ENCODE data around the gene BEX4. TPM values are rescaled to one million over a fixed set of nuclear protein-coding genes. Genes with fewer than 3 reads are reported as not detected.
A peak's percentile ranks its signal among the peaks of the same experiment; 100 is the strongest.
"Not testable (repeated sequence)": the region's sequence is repeated elsewhere in the genome, so short reads cannot be mapped to it uniquely, and the experiment has no call there.

The BEX4 gene, protein sequence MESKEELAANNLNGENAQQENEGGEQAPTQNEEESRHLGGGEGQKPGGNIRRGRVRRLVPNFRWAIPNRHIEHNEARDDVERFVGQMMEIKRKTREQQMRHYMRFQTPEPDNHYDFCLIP
- total RNA-seq = 100 to 1,000 TPM in 5 of 8 experiments, 10 to 100 TPM in 1, 1 to 10 TPM in 1, under 1 TPM in 1; 0.56 to 199 (median 110) TPM

DNA sequence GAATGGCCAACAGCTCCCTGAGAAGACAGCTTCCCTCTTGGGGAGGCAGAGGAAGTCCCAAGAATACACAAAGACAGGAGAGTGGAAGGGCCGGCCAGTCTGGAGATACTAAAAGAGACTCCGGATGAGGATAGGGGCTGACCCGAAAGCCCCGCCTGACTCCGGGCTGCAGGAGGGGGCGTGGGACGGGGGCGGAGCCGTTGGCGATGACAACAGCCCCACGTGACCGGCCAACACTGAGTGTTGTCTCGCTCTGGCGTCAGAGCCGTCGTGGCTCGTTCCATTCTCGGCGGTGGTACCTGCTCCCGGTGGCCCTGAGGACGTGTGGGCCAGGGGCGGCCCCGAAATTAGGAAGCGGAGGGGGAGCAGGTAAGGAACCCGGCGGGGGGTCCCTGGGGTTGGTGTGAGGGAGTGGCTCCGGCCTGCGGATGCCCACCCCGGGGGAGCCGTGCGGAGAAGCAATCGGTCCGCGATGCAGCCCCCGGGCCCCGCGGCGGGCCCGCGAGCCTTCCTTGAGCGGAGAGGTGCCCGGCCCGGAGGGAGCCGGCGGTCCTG is at the start of gene BEX4:
TSS of gene BEX4 (plus strand) at position 239 of the 555 bp plus-strand sequence. CDS start 1,046 bp downstream, outside the sequence.
- in situ Hi-C loops (cut with MboI; ENCODE audit: low pct_unique_long_range_greater_than_20kb in 2 of 9, low sequenced_read_pairs in 9 of 9, unreplicated experiment in 9 of 9) = no loop called here
- peak; percentile 87 to 97 (median 90) for ATAC-seq (replicated peaks in 6 of 8)
- WGBS, 10 experiments = no CpG with 5 or more reads among the region's 45 CpGs

DNA sequence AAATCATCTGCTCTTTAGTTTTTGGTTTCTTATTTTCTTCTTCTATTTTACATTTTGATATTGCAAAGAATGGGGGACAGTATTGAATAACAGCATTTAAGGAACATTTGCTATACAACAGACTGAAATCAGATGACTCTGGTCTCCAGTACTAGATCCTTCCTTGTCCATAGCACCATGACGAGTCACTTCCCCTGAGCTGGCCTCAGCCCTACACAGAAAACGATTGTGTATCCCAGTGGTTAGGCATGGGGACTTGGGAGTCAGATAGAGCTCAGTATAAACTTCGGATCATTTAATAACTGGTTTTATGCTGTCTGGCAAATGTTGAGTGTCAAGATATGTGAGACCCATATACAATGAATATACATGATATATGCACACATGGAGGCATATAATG is 44.7 kb upstream of the BEX4 start:
- ATAC-seq (replicated peaks in 6 of 8) = no peak
- Histone ChIP-seq H3K27ac (no peak overlapping the region), H3K4me1 (replicated peaks in 1 of 2) (no peaks in the 10 kb centered on the region), H3K4me3 (no peak overlapping the region)
- 50 to 67% (median 50%) methylated on average over 1 to 3 of the region's 3 CpGs; no CpG with 5 or more reads in 7 of the 10 experiments for WGBS, 10 experiments
- in situ Hi-C loops (cut with MboI; ENCODE audit: low pct_unique_long_range_greater_than_20kb in 2 of 9, low sequenced_read_pairs in 9 of 9, unreplicated experiment in 9 of 9) = loop anchor here in 3 of 9 experiments (25.0 kb wide), 2 partner anchors 108 to 208 kb away; partner anchors contain the start of gene BEX1 (in 1 of the 3)

More for the DNA sequence above, at the start of gene BEX4:
- Histone ChIP-seq H3K4me1 (replicated peaks in 1 of 2) (peaks cover 0 to 7% of the 10 kb centered on the region in 2 donors), H3K27ac (peak within 1 kb of the TSS; percentile 98 to 99), H3K4me3 (peak within 1 kb of the TSS; percentile 60 to 98 (median 87))

DNA sequence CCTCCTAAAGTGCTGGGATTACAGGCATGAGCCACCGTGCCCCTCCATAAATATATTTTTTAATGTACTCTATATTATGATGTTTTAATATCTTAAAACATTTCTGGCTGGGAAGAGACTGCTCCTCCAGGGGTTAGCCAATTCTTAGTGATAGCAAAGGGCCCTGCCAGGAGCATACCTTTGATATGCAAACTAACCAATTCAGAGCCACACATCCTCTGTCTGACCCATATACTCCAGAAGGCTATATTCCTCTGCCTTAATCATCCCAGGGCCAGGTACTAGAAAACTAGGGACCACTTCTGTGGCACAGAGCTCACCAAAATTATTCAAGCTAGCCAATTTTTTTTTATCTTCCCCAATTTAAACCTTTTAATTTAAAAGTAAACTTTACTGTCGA is 43.6 kb upstream of the BEX4 start:
- in situ Hi-C loops (cut with MboI; ENCODE audit: low pct_unique_long_range_greater_than_20kb in 2 of 9, low sequenced_read_pairs in 9 of 9, unreplicated experiment in 9 of 9) = loop anchor here in 3 of 9 experiments (25.0 kb wide), 2 partner anchors 109 to 209 kb away; partner anchors contain the start of gene BEX1 (in 1 of the 3)
- Histone ChIP-seq H3K27ac (no peak overlapping the region), H3K4me1 (replicated peaks in 1 of 2) (no peaks in the 10 kb centered on the region), H3K4me3 (no peak overlapping the region)
- ATAC-seq (replicated peaks in 6 of 8) = no peak
- 17 to 67% (median 53%) methylated on average over 1 to 2 of the region's 2 CpGs; no CpG with 5 or more reads in 7 of the 10 experiments for WGBS, 10 experiments

DNA sequence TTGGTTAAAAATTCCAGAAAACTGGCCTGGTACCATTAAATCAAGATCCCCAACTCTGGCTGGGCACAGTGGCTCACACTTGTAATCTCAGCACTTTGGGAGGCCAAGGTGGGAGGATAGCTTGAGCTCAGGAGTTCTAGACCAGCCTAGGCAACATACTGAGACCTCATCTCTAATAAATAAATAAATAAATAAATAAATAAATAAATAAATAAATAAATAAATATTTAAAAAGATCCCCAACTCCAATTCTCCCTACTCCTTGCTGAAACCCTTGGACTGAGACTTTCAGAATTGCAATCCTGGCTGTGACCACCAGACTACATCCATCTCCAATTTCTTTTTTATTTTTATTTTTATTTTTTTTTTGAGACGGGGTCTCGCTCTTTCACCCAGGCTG is 39.7 kb upstream of the BEX4 start:
- H3K4me1 ChIP-seq (replicated peaks in 1 of 2); in situ Hi-C loops (cut with MboI; ENCODE audit: low pct_unique_long_range_greater_than_20kb in 2 of 9, low sequenced_read_pairs in 9 of 9, unreplicated experiment in 9 of 9); H3K4me3 ChIP-seq; ATAC-seq (replicated peaks in 6 of 8); H3K27ac ChIP-seq: not testable (repeated sequence)
- WGBS, 10 experiments = 83 to 100% (median 100%) methylated on average over 1 to 2 of the region's 2 CpGs; no CpG with 5 or more reads in 5 of the 10 experiments

DNA sequence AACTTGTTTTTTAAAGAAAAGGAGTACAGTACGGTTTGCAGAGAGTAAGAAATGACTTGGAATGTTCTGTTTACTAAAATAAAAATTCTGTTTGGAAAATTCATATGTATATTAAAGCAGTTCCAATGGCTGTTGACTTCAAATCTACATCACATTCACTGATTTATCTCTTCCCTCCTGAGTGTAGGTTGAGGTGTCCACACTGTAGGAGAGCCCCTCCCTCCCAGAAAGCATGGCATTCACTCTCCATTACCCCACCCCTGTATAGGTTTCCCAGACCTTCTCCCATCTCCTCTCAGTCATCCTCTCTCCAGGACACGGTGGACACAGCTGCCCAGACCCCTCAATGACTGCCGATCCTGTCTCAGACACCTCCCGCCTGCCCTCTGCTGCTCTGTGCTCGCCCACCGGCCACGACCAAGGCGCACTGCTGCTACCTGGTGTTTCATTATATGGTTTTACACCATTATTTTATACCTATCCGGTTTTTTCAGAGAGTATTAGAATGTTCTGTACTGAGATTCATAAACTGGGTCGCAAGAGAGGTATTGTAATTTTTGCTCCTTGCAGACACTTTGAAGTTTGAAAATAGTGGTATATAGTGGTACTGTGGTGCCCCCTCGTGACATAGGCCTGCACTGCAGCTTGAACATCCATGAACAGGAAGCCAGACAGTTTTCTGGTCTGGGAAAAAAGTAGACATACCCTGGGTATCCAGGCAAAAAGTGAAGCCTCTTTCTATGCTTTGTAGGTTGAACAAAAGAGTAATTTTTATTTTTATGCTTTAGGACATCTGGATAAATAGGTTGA is 38.8 kb upstream of the BEX4 start:
- Histone ChIP-seq H3K4me3 (peak overlapping the region in 4 of 5 donors; percentile 11 to 30 (median 16)), H3K27ac (no peak overlapping the region), H3K4me1 (replicated peaks in 1 of 2) (no peaks in the 10 kb centered on the region)
- in situ Hi-C loops (cut with MboI; ENCODE audit: low pct_unique_long_range_greater_than_20kb in 2 of 9, low sequenced_read_pairs in 9 of 9, unreplicated experiment in 9 of 9) = no loop called here
- ATAC-seq (replicated peaks in 6 of 8) = peak; percentile 55 to 84 (median 71)
- 0 to 100% (median 25%) methylated on average over 1 to 4 of the region's 11 CpGs; no CpG with 5 or more reads in 3 of the 10 experiments for WGBS, 10 experiments

DNA sequence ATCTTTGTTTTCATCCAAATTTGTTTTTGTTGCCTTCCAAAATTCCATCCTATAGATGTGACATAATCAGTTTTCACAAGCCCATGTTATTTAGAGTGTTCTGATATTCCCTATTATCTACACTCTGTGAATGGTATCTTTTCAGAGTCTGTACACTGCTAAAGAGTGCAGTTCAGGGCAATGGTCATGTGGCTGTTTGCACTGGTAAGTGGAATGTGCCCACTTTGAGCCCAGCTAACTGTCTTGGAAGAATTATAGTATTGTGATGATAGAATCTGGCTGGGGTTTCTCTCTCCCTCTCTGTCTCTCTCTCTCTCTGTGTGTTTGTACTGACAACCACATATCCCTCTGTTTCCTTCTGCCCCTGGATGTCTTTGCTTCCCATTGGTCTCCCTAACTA is 37.4 kb upstream of the BEX4 start:
- ATAC-seq (replicated peaks in 6 of 8) = peak in 1 of 8 experiments; percentile 78
- no peak overlapping the region for H3K27ac ChIP-seq
- in situ Hi-C loops (cut with MboI; ENCODE audit: low pct_unique_long_range_greater_than_20kb in 2 of 9, low sequenced_read_pairs in 9 of 9, unreplicated experiment in 9 of 9) = no loop called here
- H3K4me1 ChIP-seq (replicated peaks in 1 of 2) = no peaks in the 10 kb centered on the region
- H3K4me3 ChIP-seq = no peak overlapping the region

DNA sequence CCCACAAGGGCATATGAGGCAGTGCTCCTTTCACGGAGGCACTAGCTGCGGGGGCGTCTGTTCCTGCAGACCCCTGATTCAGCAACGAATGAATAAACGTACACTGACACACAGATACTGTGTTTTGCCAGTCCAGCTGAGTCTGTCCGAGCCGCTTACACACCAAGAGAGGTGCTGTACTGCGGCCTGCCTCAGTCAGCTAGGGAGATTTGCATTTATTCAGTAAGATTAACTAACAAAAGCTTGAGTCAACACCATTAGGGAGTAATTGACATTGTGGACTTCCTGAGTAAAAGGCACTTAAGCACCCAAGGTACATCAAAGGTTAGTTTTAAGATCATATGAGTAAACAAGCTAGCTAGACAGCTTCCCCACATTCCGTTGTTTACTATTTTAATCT is 31.0 kb upstream of the BEX4 start:
- H3K4me1 ChIP-seq (replicated peaks in 1 of 2) = no peaks in the 10 kb centered on the region
- H3K4me3 ChIP-seq = no peak overlapping the region
- H3K27ac ChIP-seq = no peak overlapping the region
- ATAC-seq (replicated peaks in 6 of 8) = peak in 1 of 8 experiments; percentile 41
- in situ Hi-C loops (cut with MboI; ENCODE audit: low pct_unique_long_range_greater_than_20kb in 2 of 9, low sequenced_read_pairs in 9 of 9, unreplicated experiment in 9 of 9) = no loop called here
- WGBS, 10 experiments = 0 to 50% (median 13%) methylated on average over 1 of the region's 9 CpGs; no CpG with 5 or more reads in 5 of the 10 experiments

DNA sequence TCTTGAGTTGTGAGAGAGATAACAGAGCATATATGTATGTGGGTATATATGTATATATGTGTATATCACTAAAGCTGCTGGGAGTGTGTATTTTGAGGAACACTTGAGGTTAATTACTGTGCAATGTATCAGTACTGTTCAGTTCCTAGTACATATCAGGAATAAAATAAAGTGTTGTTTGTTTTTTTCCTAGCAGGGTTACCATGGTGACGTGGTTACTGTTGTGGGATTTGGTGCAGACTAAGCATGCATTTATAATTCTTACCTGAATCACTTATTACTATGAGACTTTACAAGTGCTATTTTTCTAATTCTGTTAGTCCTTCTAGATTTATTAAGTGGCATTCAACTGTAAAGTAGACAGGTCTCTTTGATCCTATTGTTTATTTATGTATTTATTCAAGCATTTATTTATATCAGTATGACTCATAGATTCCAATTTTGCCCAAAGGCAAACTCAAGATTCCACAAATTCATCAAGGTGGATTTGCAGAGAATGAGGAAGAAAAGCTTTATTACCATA is 26.9 kb upstream of the BEX4 start:
- ATAC-seq (replicated peaks in 6 of 8) = peak in 2 of 8 experiments; percentile 25 to 35
- in situ Hi-C loops (cut with MboI; ENCODE audit: low pct_unique_long_range_greater_than_20kb in 2 of 9, low sequenced_read_pairs in 9 of 9, unreplicated experiment in 9 of 9) = no loop called here
- H3K27ac ChIP-seq = no peak overlapping the region
- H3K4me3 ChIP-seq = no peak overlapping the region
- no peaks in the 10 kb centered on the region for H3K4me1 ChIP-seq (replicated peaks in 1 of 2)
- WGBS, 10 experiments = 0 to 80% (median 38%) methylated on average over 1 of the region's 1 CpG; no CpG with 5 or more reads in 6 of the 10 experiments

DNA sequence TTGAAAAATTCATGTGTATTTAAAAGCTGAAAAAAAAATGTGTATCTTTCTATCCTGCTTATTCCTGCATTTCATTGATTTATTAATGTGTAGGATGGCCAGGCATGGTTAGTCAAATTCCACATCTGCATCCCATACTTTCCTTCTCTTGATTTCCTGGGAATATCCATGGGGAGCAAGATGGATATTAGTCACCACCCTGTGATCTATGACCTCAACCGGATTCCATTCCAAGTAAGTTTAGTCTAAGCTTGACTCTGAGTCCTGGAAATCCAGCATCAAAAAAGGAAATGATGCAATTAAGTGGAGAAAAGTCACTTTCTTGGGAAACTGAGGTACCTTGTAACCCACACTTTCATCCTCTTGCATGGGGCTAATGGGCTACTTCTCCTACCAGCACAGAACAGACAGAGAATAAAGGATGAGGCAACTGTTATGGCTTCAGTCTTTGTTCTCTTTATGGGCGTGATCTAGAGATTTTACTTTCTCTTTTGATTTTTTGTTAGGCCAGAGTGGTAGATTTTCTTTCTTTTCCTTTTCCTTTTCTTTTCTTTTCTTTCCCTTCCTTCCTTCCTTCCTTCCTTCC is 17.1 kb upstream of the BEX4 start:
- WGBS, 10 experiments = 36 to 100% (median 100%) methylated on average over 1 to 2 of the region's 2 CpGs; no CpG with 5 or more reads in 7 of the 10 experiments
- H3K4me1 ChIP-seq (replicated peaks in 1 of 2) = no peaks in the 10 kb centered on the region
- peak in 1 of 8 experiments; percentile 44 for ATAC-seq (replicated peaks in 6 of 8)
- H3K27ac ChIP-seq = no peak overlapping the region
- in situ Hi-C loops (cut with MboI; ENCODE audit: low pct_unique_long_range_greater_than_20kb in 2 of 9, low sequenced_read_pairs in 9 of 9, unreplicated experiment in 9 of 9) = no loop called here
- no peak overlapping the region for H3K4me3 ChIP-seq

DNA sequence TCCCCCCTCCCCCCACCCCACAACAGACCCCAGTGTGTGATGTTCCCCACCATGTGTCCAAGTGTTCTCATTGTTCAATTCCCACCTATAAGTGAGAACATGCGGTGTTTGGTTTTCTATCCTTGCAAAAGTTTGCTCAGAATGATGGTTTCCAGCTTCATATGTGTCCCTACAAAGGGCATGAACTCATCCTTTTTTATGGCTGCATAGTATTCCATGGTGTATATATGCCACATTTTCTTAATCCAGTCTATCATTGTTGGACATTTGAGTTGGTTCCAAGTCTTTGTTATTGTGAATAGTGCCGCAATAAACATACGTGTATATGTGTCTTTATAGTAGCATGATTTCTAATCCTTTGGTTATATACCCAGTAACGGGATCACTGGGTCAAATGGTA is 16.2 kb upstream of the BEX4 start:
- ATAC-seq (replicated peaks in 6 of 8); in situ Hi-C loops (cut with MboI; ENCODE audit: low pct_unique_long_range_greater_than_20kb in 2 of 9, low sequenced_read_pairs in 9 of 9, unreplicated experiment in 9 of 9); H3K27ac ChIP-seq; H3K4me3 ChIP-seq; H3K4me1 ChIP-seq (replicated peaks in 1 of 2): not testable (repeated sequence)
- WGBS, 10 experiments = 79 to 92% methylated on average over 2 to 3 of the region's 4 CpGs; no CpG with 5 or more reads in 8 of the 10 experiments

DNA sequence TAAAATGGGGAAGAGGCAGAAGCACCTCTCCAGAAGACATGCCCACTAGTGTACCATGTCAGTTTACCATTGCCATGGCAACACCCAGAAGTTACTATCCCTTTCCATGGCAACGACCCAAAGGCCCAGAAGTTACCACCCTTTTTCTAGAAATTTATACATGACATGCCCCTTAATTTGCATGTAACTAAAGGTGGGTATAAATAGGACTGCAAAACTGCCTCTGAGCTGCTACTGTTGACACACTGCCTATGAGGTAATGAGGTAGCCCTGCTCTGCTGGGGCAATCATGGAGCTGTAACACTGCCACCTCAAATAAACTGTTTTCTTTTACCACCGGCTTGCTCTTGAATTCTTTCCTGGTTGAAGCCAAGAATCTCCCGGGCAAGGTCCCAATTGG is 13.9 kb upstream of the BEX4 start:
- in situ Hi-C loops (cut with MboI; ENCODE audit: low pct_unique_long_range_greater_than_20kb in 2 of 9, low sequenced_read_pairs in 9 of 9, unreplicated experiment in 9 of 9) = no loop called here
- 0 to 70% (median 38%) methylated on average over 1 to 3 of the region's 3 CpGs; no CpG with 5 or more reads in 6 of the 10 experiments for WGBS, 10 experiments
- ATAC-seq (replicated peaks in 6 of 8) = peak in 3 of 8 experiments; percentile 41 to 60 (median 60)
- Histone ChIP-seq H3K4me3 (no peak overlapping the region), H3K4me1 (replicated peaks in 1 of 2) (no peaks in the 10 kb centered on the region), H3K27ac (no peak overlapping the region)

DNA sequence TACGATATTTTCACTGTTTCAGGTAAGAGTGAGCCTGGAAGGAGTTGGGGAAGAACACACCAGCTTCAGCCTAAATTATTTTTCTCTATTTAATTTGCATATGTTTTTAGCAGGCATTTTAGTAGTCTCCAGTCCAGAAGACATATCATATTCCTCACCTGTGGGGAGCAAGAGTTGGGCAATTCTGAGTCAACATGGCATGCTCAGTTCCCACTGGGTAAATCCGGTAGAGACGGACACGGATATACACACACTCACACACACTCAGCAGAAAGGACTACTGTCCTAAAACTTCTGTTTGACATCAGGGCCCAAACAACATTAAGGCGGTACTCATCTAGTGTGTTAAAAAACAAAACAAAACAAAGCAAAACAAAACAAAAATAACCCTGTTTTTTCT is 4.9 kb upstream of the BEX4 start:
- WGBS, 10 experiments = 40 to 100% (median 51%) methylated on average over 1 to 4 of the region's 5 CpGs; no CpG with 5 or more reads in 6 of the 10 experiments
- Histone ChIP-seq H3K27ac (no peak overlapping the region), H3K4me3 (no peak overlapping the region), H3K4me1 (replicated peaks in 1 of 2) (no peaks in the 10 kb centered on the region)
- in situ Hi-C loops (cut with MboI; ENCODE audit: low pct_unique_long_range_greater_than_20kb in 2 of 9, low sequenced_read_pairs in 9 of 9, unreplicated experiment in 9 of 9) = no loop called here
- no peak for ATAC-seq (replicated peaks in 6 of 8)

Measured in motor neuron (in vitro differentiated cells).